GM19043 (cell line): ENCODE results near the gene SPDYE1.
A peak's percentile ranks its signal among the peaks of the same experiment; 100 is the strongest.
"Not testable (repeated sequence)": the region's sequence is repeated elsewhere in the genome, so short reads cannot be mapped to it uniquely, and the experiment has no call there.

Experiments
- ATAC-seq: cut with Tn5 transposase; IDR thresholded peaks from one replicate; pipeline ENCODE4 v1.9.1; 2021; ENCODE audit warnings: low read depth; ENCODE audit not compliant: unreplicated experiment

Gene SPDYE1

GRCh38 chr7:43997532-43997931 is at the start of gene SPDYE1:
Gene SPDYE1, plus strand, starts transcription at chr7:43997897. Its CDS starts 2,053 bp downstream, at chr7:43999950.
- ATAC-seq, result not testable (repeated sequence)

GRCh38 chr7:43952028-43952427 is 45.7 kb upstream of the SPDYE1 start:
- ATAC-seq, result no peak

- no peak for ATAC-seq
Measured at GRCh38 chr7:43953071-43953470, 44.6 kb upstream of the SPDYE1 start.

GRCh38 chr7:43954524-43955228 is 43.0 kb upstream of the SPDYE1 start:
- peak; percentile 59 for ATAC-seq

- ATAC-seq, result no peak
Measured at GRCh38 chr7:43956027-43956426, 41.7 kb upstream of the SPDYE1 start.

GRCh38 chr7:43960933-43961332 is 36.8 kb upstream of the SPDYE1 start:
- no peak for ATAC-seq

GRCh38 chr7:43966392-43966791 is 31.3 kb upstream of the SPDYE1 start:
- not testable (repeated sequence) for ATAC-seq

GRCh38 chr7:43968172-43969040 is 29.3 kb upstream of the SPDYE1 start:
- ATAC-seq, result not testable (repeated sequence)

- ATAC-seq, result not testable (repeated sequence)
Measured at GRCh38 chr7:43969586-43969985, 28.1 kb upstream of the SPDYE1 start.

GRCh38 chr7:43970698-43971097 is 27.0 kb upstream of the SPDYE1 start:
- ATAC-seq, result not testable (repeated sequence)

GRCh38 chr7:43974033-43974573 is 23.6 kb upstream of the SPDYE1 start:
- ATAC-seq, result not testable (repeated sequence)

GRCh38 chr7:43974725-43975482 is 22.8 kb upstream of the SPDYE1 start:
- not testable (repeated sequence) for ATAC-seq

- no peak for ATAC-seq
Measured at GRCh38 chr7:43977525-43977924, 20.2 kb upstream of the SPDYE1 start.

GRCh38 chr7:43978102-43978501 is 19.6 kb upstream of the SPDYE1 start:
- not testable (repeated sequence) for ATAC-seq

GRCh38 chr7:43982848-43983247 is 14.8 kb upstream of the SPDYE1 start:
- ATAC-seq, result not testable (repeated sequence)

- ATAC-seq, result not testable (repeated sequence)
Measured at GRCh38 chr7:43983736-43984135, 14.0 kb upstream of the SPDYE1 start.

GRCh38 chr7:43985904-43986864 is 11.5 kb upstream of the SPDYE1 start:
- ATAC-seq, result peak; percentile 77

- ATAC-seq, result not testable (repeated sequence)
Measured at GRCh38 chr7:43987476-43987875, 10.2 kb upstream of the SPDYE1 start.

- not testable (repeated sequence) for ATAC-seq
Measured at GRCh38 chr7:43990011-43990585, 7.6 kb upstream of the SPDYE1 start.
